NCI-H1436 treated with DMSO at 0.1 percent for 48 hours (cell line): ENCODE results near the gene PDPK1.
"Not testable (repeated sequence)": the region's sequence is repeated elsewhere in the genome, so short reads cannot be mapped to it uniquely, and the experiment has no call there.

Experiments
- DNase-seq: peaks from one replicate; lab custom pipeline; 2025; lab: John Stamatoyannopoulos, UW

PDPK1 gene

GRCh38 chr16:2587891-2588565 lies 50.2 kb downstream of the PDPK1 start:
- DNase-seq = no peak

GRCh38 chr16:2591476-2592240 lies 53.8 kb downstream of the PDPK1 start:
- DNase-seq = no peak

- no peak for DNase-seq
These were observed 55.0 kb downstream of the PDPK1 start for GRCh38 chr16:2592786-2593185.

DNA sequence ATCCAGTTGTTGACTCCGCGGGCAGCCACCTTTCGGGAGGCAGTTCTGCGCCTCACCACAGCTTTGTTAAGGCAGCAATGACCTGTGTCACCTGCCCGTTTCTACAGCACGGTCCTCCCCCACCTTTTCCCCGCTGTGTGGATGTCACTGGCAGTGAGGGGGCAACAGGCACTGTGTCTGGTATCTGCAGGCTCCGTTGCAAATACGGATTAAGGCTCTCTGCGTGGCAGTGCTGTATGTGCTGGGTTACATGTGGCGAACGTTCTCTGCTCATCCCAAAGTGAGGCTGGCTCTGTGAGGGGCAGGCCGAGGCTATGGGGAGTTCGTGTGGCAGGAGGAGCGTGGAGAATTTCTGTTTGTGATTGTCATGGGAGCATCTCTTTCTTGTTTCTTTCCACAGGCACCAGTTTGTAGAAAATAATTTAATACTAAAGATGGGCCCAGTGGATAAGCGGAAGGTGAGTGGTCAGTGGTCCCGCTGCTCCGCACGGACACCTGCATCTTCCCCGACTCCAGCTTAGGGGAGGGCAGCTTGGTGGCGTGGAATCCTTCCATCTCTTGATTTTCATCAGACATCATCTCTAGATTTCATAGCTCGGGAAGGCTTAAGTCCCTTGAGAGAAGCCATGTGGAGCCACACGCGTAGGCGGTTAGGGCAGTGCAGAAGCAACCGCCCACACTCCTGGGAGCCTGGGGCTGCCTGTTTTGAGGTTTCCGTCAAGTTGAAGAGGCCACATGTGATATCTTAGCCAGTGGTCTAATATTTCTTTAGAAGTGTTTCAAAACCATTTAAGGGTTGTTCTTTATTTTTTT lies 57.8 kb downstream of the PDPK1 start:
- DNase-seq = no peak

GRCh38 chr16:2596747-2597559 lies 59.1 kb downstream of the PDPK1 start:
- no peak for DNase-seq

DNA sequence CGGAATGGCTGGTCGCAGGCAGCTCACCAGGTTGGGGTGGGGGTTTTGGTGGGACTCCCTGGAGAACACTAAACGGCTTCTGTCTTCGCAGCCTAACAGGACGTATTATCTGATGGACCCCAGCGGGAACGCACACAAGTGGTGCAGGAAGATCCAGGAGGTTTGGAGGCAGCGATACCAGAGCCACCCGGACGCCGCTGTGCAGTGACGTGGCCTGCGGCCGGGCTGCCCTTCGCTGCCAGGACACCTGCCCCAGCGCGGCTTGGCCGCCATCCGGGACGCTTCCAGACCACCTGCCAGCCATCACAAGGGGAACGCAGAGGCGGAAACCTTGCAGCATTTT lies 59.7 kb downstream of the PDPK1 start:
- no peak for DNase-seq

- no peak for DNase-seq
These were observed 60.4 kb downstream of the PDPK1 start for GRCh38 chr16:2598133-2598641.

GRCh38 chr16:2598723-2599122 lies 60.9 kb downstream of the PDPK1 start:
- no peak for DNase-seq

DNA sequence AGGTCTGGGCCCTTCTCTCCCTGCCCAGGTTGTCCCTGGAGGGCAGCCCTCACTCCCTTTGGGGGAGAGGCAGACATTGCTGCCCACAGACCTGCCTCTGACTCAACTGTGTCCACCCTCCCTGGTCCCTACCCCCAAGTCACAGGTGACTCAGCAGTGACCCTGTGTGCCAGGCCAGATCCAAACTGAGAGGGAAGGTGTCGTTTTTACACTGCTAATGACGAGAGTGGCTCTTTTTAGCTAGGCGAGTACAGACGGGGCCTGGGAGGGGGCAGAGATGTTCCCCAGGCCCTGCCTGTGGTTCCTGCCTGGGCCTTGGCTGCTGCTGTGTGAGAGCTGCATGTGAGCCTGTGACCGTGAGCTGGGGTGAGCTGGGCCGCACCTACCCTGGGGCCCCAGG lies 61.3 kb downstream of the PDPK1 start:
- not testable (repeated sequence) for DNase-seq

GRCh38 chr16:2599785-2600184 lies 62.0 kb downstream of the PDPK1 start:
- DNase-seq = not testable (repeated sequence)

- not testable (repeated sequence) for DNase-seq
These were observed 63.6 kb downstream of the PDPK1 start for GRCh38 chr16:2601301-2602025.

DNA sequence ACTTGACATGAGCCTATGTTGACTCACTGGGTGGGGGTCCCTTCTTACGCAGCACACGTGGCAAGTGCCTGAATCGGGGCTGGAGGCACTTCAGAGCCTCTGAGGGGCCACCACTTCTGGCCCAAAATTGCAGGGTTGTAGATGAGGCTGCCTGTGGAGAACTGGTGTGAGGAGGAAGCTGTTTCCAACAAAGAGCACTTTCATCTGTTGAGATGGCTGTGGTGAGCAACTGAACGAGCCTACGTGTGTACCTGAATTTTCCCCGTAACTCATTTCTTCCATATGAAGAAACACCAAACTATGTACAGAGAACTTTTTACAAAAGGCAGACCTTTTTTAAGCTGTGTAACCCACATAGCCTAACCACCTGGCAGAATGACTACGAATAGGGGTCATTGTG lies 64.4 kb downstream of the PDPK1 start:
- not testable (repeated sequence) for DNase-seq

DNA sequence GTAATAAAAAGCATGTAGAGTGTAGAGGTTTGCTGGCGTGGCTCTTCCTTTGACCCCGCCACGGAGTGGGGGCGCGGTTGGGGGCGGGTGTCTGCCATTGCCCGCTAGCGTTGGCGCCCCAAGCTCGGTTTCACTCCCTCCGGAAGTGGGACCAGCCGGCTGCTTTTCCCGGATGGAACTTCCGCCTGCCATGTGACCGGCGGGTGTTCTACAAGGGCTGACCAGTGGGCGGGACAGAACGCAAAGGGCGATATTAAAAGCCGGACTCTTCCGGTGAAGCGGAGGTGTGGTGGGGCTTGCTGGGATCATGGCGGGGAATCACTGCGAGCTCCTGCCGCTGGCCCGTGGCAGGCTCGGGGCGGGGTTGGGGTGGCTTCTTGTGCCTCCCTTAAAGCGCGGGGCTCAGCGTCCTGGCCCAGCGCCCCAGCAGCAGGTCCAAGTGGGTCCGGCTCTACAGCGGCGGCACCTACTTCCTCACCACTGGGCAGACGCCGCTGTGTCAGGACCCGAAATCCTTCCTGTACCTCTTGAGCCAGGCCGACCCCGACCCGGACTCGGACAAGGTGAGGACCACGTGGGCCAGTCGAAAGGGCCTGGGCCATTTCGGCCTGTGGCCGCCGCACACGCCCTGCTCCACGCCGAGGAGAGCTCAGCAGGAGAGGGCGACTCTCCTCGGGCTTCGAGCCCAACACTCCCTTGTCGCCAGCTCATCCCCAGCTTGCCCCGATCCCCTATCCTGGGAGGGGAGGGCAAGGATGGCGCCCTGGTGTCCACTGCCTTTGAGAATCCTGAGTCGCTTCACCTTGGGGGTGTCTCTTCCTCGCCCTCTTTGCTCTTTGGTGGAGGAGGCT lies 65.6 kb downstream of the PDPK1 start:
- DNase-seq = peak; percentile 66

DNA sequence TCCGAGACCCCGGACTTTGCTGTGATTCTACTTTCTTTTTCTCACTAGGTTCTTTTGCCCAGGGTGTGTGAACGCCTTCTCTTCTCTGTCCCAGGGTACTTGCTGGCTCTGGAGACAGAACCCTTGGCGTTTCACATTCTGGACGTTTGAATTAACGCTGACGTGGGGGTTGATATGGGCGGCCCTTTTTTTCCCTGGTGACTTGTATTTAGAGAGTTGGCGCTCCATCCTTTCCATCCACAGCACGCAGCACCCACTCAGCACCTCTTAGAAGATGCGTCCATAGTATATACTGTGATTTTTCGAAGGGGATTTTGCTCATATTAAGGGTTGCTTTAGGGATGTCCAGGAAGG lies 66.2 kb downstream of the PDPK1 start:
- not testable (repeated sequence) for DNase-seq

- DNase-seq = not testable (repeated sequence)
These were observed 69.0 kb downstream of the PDPK1 start for GRCh38 chr16:2606820-2607219.

DNA sequence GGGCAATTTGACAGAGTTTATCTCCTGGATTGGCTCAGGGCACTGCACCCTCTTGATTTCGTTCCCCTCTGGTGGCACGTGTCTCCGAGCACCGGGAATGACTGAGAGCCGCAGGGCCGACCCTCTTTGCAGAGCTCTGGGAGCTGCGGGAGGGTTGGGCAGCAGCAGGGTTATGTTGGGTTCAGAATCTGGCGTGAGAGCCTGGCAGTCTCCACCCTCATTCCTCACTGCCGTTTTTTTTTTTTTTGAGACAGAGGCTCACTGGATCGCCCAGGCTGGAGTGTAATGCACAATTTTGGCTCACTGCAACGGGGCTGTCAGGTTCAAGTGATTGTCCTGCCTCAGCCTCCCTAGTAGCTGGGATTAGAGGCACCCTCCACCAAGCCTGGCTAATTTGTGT lies 71.5 kb downstream of the PDPK1 start:
- DNase-seq = not testable (repeated sequence)

DNA sequence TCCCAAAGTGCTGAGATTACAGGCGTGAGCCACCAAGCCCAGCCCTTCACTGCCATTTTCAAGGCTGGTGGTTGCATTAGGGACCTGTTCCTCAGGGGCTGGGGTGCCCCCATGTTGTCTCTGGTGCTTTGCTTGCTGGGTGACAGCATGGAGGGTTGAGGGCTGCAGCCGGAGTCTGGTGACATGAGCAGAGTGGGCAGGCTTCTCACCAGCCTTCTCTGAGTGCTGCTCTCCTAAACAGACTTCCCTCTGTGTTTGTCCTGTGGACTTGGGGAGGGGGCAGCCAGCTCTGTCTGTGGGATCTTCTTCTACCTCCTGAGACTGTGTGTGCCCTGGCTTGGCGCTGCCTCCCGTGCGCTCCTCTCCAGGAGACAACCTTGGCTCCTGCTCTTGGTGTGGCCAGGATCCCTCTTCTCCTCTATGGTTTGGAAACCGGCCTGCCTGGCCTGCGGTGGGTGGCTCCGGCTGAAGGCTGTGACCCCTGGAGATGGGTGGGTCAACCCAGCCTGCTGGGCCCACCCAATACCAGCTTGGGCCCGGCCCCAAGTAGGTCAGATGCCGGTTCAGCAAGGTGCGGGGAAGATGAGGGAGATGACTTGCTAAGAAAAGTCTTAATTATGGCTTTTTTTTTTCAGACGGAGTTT lies 72.1 kb downstream of the PDPK1 start:
- DNase-seq = no peak

DNA sequence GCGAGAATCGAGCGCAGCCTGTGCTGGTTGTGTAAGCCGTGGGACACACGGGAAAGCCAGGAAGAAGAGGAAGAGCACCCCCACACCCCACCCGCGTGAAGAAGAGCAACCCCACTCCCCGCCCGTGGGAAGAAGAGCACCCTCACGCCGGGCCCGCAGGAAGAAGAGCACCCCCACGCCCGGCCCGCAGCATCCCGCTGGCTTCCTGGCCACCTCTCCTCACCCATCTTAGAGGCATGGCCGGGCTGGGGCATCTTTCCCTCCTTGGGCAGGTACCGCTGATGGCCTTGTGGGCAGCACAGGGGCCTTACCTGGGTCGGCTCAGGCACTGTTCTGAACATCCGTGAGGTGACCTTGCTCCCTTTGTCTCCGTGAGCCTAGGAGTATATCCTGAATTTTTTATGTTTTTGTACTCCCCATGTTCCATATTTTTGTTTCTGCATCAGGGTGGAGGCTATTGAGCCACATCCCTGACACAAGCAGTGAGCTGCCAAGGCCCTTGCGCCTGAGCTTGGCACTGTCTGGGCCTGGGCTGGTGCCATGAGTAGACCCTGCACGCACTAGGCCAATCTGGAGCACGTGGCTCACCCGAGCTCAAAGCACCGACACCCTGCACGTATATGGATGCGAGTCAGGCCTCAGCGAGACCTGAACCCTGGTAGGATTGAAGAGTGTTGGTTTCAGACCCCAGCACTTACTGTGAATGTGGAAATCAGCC lies 73.1 kb downstream of the PDPK1 start:
- DNase-seq = no peak

DNA sequence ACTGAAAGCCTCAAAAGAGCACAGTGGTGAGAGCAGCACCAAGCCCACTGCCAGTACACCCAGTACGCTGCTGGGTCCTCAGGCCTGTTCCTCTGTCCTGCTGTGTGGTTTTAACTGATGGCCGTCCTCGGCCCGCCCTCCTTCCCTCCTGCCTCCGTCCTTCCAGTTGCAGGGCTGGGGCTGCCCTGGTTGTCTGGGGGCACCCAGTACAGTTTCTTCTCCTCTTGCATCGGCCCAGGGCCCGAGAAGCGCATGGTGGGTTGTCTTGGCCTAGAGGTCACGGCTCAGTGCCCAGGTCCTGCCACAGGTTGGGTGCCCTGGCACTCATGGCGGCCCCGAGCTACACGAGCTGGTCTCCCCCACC lies 73.7 kb downstream of the PDPK1 start:
- no peak for DNase-seq
